Cerebellar nuclear complex (tissue), 1 donor: ENCODE results near the gene GNG14.
"Not testable (repeated sequence)": the region's sequence is repeated elsewhere in the genome, so short reads cannot be mapped to it uniquely, and the experiment has no call there.

Experiments used
- DNase-seq, 2 experiments: peaks; one replicate each; lab custom pipeline; 2025; lab: John Stamatoyannopoulos, UW

The GNG14 gene

DNA sequence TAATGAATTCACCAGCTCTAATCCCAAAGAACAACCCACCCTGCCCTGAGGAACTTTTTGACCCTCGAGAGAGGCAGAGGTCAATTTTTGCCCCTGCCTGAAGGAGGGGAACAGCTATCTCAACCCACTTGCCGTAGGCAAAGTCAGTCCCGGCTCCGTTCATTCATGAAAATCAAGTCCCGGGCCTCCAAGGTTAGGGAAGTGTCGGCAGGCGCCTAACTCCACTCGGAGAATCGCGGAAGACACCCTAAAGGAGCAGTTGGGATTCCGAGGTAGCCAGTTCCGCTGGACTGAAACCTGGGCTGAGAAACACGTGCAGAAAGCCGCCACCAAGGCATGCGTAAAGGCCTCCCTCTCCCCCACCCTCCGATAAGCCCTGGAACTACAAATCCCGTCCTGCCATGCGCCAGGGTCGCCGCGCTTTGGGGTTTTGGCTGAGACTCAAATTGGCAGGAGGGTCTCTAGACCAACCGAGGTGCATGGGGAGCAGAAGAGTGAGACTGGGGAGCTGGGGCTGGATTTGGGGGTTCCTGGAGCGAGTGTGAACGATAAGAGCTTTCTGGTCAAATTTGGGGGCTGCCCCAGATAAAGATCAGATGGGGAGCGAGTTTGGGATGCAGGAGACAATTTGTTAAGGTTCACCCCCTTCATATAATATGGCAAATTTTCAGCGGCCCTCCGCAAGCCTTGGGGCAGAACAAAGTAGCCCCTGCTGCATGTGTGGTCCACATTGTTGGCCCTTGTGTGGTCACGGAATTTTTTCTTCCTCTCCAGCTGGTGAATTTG, 36.0 kb downstream of the GNG14 start, which contains the start of gene TNPO2:
Gene TNPO2, minus strand, starts transcription at position 292 of the 786 bp plus-strand sequence. CDS start 2,955 bp downstream, outside the sequence.
- DNase-seq: peak in 1 of 2 experiments; percentile 1

DNA sequence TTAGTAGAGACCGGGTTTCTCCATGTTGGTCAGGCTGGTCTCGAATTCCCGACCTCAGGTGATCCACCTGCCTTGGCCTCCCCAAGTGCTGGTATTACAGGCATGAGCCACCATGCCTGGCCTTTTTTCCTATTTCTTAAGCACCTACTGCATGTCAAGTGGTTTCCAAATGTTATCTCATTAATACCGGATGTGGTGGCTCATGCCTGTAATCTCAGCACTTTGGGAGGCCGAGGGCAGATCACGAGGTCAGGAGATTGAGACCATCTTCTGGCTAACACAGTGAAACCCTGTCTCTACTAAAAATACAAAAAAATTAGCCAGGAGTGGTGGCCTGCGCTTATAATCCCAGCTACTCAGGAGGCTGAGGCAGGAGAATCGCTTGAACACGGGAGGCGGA, 37.8 kb downstream of the GNG14 start:
- DNase-seq: not testable (repeated sequence)

DNA sequence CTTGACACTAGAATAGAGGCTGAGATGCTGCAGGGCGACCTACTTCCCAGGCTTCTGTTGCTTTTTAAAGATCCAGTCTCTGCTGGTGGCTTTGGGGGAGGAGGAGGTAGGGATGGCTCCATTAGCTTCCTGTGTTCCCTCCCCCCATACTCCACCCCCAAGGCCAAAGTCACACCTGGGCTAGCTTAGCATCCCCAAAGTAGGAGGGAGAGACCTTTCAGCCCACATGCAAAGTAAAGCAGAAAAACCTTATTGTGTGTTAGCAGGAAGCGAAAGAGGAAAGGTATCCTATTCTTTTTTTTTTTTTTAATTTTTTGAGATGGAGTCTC, 39.2 kb downstream of the GNG14 start:
- no peak for DNase-seq

DNA sequence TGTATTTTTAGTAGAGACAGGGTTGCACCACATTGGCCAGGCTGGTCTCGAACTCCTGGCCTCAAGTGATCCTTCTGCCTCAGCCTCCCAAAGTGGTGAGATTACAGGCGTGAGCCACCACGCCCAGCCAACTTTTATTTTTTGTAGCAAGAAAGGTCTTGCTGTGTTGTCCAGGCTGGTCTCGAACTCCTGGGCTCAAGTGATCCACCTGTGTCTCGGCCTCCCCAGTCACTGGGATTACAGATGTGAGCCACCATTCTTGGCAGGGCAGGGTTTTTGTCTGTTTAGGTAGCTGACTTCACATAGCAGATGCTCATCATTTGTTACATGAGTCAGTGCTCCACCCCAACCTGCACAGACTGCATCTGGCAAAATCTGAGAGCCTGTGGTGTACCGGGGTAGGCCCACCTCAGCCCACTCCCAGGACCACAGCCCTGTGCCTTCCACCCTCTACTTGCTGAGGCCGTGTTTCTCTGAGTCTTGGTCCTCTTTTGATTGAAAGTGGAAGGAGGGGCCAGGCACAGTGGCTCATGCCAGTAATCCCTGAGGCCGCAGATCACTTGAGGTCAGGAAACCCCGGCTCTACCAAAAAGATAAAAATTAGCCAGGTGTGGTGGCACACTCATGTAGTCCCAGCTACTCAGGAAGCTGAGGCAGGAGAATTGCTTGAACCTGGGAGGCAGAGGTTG, 40.1 kb downstream of the GNG14 start:
- DNase-seq: no peak

DNA sequence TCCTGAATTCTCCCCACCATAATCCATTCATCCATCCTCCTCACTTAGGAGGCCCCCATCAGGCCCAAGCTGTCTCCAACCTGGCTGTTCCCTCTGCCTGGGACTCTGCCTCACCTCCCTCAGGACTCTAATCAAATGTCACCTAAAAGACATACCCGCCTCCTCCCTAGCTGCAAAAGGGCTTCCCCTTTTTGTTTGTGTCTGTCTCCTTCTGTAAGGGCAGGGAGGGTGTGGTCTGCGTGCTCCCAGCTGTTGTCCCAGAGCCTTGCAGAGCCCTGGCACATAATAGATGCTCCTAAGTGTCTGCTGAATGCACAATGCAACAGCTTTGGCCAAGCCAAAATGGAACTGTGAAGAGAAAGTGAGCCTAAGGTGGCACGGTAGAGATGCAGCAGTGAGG, 42.3 kb downstream of the GNG14 start:
- DNase-seq: no peak

DNA sequence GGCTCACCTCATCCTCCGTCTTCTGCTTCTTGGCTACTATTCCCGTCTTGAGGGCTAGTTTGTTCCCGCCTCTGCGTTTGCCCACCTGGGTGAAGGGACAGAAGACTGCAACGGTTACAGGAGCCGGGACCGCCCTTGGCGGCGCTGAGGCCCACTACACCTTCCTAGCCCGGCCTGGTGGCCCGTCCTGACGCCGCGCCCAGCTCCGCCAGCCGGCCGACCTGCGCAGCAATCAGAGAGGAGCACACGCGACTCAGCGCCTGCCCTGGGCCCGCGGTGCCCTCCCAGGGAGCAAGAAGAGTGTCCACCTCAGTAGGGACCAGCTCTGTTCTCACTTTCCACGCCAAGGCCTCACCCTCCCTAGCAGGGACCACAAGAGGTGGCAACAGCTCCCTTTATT, 43.5 kb downstream of the GNG14 start:
- no peak for DNase-seq

DNA sequence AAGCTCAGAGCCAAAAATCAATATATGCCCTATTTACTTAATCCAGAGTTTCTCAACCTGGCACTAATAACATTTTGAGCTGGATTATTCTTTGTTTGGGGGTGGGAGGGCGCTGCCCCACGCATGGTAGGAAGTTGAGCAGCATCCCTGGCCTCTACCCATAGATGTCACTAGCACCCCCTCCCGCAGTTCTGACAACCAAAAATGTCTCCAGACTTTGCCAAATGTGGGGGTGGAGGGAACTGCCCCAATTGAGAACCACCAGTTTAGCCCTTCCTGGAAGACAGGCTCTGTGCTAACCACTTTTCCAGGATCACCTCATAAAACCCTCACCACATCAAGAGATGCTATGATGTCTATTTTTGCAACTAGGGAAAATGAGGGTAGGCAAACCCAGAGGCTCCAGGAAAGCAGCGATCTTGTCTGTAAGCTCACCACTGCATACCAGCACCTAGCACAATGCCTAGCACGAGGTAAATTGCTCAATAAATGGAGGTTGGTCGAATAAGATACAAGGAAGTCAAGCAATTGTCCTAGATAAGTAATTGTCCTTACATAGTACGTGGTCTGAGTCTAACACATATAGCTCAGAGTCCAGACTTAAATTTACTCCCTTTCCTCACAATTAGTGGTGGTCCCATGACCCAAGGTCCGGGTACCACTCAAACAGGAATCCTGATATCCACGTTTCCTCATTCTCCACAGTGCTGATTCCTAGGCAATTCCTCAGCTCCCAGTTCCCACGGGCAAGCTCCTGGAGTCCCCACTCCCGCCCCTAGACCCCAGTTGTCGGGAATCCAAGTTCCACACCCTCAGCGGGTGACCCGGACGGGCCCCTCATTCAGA, 45.8 kb downstream of the GNG14 start:
- DNase-seq: no peak

DNA sequence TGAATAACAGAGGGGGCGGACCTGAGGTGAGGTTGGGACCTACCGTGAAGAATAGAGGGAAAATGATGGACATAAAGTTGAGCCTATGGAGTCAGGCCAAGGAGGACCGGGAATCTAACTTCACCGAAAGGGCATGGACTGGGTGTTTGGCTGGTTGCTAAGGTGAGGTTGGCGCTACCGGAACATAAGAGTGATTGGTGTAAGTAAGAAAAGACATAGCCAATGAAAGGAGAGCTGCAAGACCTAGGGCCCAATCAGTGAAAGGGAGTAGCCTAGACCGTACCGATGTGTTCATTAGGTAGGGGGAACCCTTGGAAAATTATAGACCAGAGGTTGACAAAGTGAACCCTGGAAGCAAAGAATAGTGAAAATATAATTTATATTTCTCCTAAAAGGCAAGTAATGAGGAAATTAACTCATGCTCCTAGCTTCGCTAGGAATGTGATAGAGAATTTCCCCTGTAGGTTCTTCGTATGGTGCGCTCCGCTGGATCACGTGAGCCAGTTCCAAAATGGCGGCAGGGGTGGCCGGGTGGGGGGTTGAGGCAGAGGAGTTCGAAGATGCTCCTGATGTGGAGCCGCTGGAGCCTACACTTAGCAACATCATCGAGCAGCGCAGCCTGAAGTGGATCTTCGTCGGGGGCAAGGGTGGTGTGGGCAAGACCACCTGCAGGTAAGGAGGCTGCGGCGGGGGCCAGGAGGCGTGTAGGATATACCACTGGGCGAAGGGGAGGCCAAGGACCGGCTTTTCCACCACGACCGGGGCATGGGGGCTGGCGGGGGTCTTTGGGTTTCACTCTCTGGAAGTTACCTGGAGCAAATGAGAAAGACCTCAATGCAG, 49.4 kb downstream of the GNG14 start, which contains the start of gene GET3:
Gene GET3, plus strand, starts transcription at position 503 of the 840 bp plus-strand sequence. Its CDS starts 9 bp downstream, at position 512.
- DNase-seq: peak; percentile 97 to 98

DNA sequence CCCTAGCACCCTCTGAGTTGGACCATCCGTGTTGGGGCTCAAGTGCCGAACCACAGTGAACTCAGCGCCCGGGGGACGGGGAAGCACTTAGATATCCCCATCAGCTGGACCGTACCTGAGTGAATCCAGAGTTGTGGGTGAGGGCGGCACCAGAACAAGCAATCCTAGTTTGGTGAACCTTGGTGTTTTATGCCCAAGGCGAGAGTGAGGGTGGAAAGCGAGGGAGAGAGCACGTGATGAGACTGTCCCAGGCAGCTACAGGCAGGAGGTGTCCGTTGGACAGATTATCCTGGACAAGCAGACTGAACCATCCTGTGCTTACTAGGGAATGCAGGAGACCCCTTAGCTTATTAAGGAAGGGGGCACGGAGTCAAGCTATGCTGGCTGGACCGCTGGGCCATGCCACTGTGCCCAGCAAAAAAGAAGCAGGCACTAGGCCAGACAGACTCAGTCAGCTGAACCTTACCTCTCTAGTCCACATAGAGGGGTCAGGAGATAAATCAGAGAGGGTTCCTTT, 50.1 kb downstream of the GNG14 start:
- DNase-seq: no peak
